Caco-2 (cell line): Measurements from ENCODE around the gene GALNT14. TPM values are rescaled to one million over a fixed set of nuclear protein-coding genes. Genes with fewer than 3 reads are reported as not detected.

ENCODE experiments used
- BruUV-seq: library from RNA; stranded (reverse); fragments of 400-500 nt; replicated peaks from 2 replicates; lab custom pipeline; 2021; lab: Mats Ljungman, UMichigan
- CTCF ChIA-PET: fragments of 300-600 bp; sonication (Branson Sonifier 250); formaldehyde crosslinking; loops from one replicate; lab custom pipeline; 2022; ENCODE audit warnings: antibody characterized with exemption; lab: Charles Lee
- POLR2A ChIA-PET: fragments of 300-600 bp; sonication (Branson Sonifier 250); formaldehyde crosslinking; loops from one replicate; lab custom pipeline; 2022; ENCODE audit warnings: antibody characterized with exemption; lab: Charles Lee
- DNase-seq, 2 experiments: peaks; one replicate each; pipeline versions ENCODE4 v3.0.0 to v3.0.0-alpha.2; 2020 to 2022
- H3K27me3 ChIP-seq: replicated peaks from 2 replicates; pipeline ENCODE4 v1.6.0; 2011; ENCODE audit warnings: low read length; ENCODE audit not compliant: control insufficient read depth, insufficient read depth
- H3K36me3 ChIP-seq: 2 replicates; pipeline ENCODE4 v1.5.1; 2011; ENCODE audit warnings: low read length; ENCODE audit not compliant: control insufficient read depth, insufficient read depth
- H3K4me1 ChIP-seq: fragments of 250-450 bp; sonication (Bioruptor Pico); 2 replicates; pipeline ENCODE4 v1.5.1; 2020; ENCODE audit warnings: mild to moderate bottlenecking
- H3K4me3 ChIP-seq: 2 replicates; pipeline ENCODE4 v1.5.1; 2011; ENCODE audit warnings: low read depth, mild to moderate bottlenecking, control low read depth, low read length
- H3K9me3 ChIP-seq: fragments of 250-450 bp; sonication (Bioruptor Pico); 2 replicates; pipeline ENCODE4 v1.5.1; 2020; ENCODE audit warnings: mild to moderate bottlenecking, moderate library complexity
- H3K27ac Mint-ChIP-seq: one replicate; pipeline ENCODE4 v1.8.0; 2022; ENCODE audit warnings: mixed read lengths; ENCODE audit not compliant: unreplicated experiment
- H3K27me3 Mint-ChIP-seq: one replicate; pipeline ENCODE4 v1.8.0; 2022; ENCODE audit warnings: mixed read lengths; ENCODE audit not compliant: insufficient read depth, unreplicated experiment
- H3K36me3 Mint-ChIP-seq: one replicate; pipeline ENCODE4 v1.8.0; 2022; ENCODE audit warnings: mild to moderate bottlenecking, mixed read lengths; ENCODE audit not compliant: insufficient read depth, unreplicated experiment
- H3K4me1 Mint-ChIP-seq: one replicate; pipeline ENCODE4 v1.8.0; 2022; ENCODE audit warnings: low read depth, mixed read lengths; ENCODE audit not compliant: unreplicated experiment
- H3K4me3 Mint-ChIP-seq: one replicate; pipeline ENCODE4 v1.8.0; 2022; ENCODE audit warnings: mild to moderate bottlenecking, moderate library complexity, mixed read lengths; ENCODE audit not compliant: unreplicated experiment
- H3K9me3 Mint-ChIP-seq: one replicate; pipeline ENCODE4 v1.8.0; 2022; ENCODE audit warnings: mixed read lengths; ENCODE audit not compliant: unreplicated experiment
- CTCF ChIP-seq, 2 experiments: fragments of 200-600 bp in 1 of 2; IDR thresholded peaks; 1 replicate in 1 of 2; 2 replicates in 1 of 2; pipeline versions ENCODE4 v1.5.1 to v1.8.0; 2011 to 2022; ENCODE audit warnings: antibody characterized with exemption in 1 of 2, control low read depth in 1 of 2, inconsistent platforms in 1 of 2, low read depth in 1 of 2, low read length in 1 of 2, mild to moderate bottlenecking in 1 of 2, moderate library complexity in 1 of 2; ENCODE audit not compliant: insufficient read depth in 1 of 2, severe bottlenecking in 1 of 2, unreplicated experiment in 1 of 2
- intact Hi-C: fragments of 100-400 bp; cut with micrococcal nuclease; formaldehyde crosslinking; loops from one replicate; pipeline ENCODE4 v1.10.0; 2022; ENCODE audit not compliant: unreplicated experiment
- total RNA-seq: library from RNA; stranded (reverse); gene quantifications from 2 replicates; pipeline ENCODE4 v1.2.3, GENCODE V29; 2022

The GALNT14 gene
- total RNA-seq, 1 experiment from 2014 or later, result not detected

- no peak overlapping the region for H3K27ac Mint-ChIP-seq
- POLR2A ChIA-PET, result no interaction called here
- CTCF ChIA-PET, result no interaction called here
These were observed 157.1 kb downstream of the GALNT14 start for GRCh38 chr2:30981096-30981495.

DNA sequence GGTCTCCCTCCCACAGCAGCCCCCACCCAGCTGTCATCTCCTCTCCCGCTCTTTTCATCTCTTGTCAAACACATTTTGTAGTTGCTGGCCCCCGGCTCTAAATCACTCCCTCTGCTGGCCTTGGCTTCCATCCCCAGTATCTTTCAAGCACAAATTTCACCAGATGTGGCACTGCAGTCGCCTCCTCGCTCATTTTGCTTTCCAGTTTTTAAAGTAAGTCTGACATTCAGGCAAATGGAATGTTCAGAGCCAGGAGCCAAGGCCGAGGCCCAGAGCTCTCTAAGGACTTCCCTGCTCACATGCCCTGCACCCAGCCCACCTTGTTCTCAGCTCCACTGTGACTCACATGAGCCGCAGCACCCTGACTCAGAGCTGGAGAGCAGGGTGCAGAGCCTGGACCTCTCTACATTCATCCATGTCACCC lies 158.4 kb downstream of the GALNT14 start:
- H3K4me3 ChIP-seq, result no peak overlapping the region
- Mint-ChIP-seq H3K27ac (no peak overlapping the region), H3K27me3 (peaks cover 20% of the 10 kb centered on the region), H3K4me1 (peaks cover 5% of the 10 kb centered on the region), H3K9me3 (no peaks in the 10 kb centered on the region), H3K36me3 (no peaks in the 10 kb centered on the region), H3K4me3 (no peak overlapping the region)
- DNase-seq, result no peak
- ChIA-PET POLR2A (no interaction called here), CTCF (no interaction called here)
- no TSS peak for BruUV-seq
- no peaks in the 10 kb centered on the region; the same call in 1 of the 2 replicates for H3K27me3 ChIP-seq
- no peaks in the 10 kb centered on the region for H3K36me3 ChIP-seq
- peak in 1 of 2 experiments; percentile 38 for TF ChIP-seq CTCF (IDR thresholded peaks at IDR 0.05; ENCODE audit: insufficient read depth in 1 of 2, low read depth in 1 of 2, low read length in 1 of 2, severe bottlenecking in 1 of 2, unreplicated experiment in 1 of 2)
- intact Hi-C loops, result no loop called here
- no peaks in the 10 kb centered on the region for H3K9me3 ChIP-seq
- no peaks in the 10 kb centered on the region for H3K4me1 ChIP-seq

More at GRCh38 chr2:30981096-30981495, 157.1 kb downstream of the GALNT14 start:
- no peaks in the 10 kb centered on the region for H3K4me1 ChIP-seq
- no peak for TF ChIP-seq CTCF (IDR thresholded peaks at IDR 0.05; ENCODE audit: insufficient read depth in 1 of 2, low read depth in 1 of 2, low read length in 1 of 2, severe bottlenecking in 1 of 2, unreplicated experiment in 1 of 2)
- intact Hi-C loops, result no loop called here
- no peak overlapping the region for H3K4me3 ChIP-seq
- Mint-ChIP-seq H3K36me3 (no peaks in the 10 kb centered on the region), H3K4me3 (no peak overlapping the region), H3K27me3 (peaks cover 15% of the 10 kb centered on the region), H3K9me3 (no peaks in the 10 kb centered on the region), H3K4me1 (peaks cover 5% of the 10 kb centered on the region)
- no peaks in the 10 kb centered on the region for H3K36me3 ChIP-seq
- no peaks in the 10 kb centered on the region for H3K9me3 ChIP-seq
- H3K27me3 ChIP-seq, result no peaks in the 10 kb centered on the region; the same call in 1 of the 2 replicates
- no peak for DNase-seq
- BruUV-seq, result no TSS peak

GRCh38 chr2:30978854-30979253 lies 159.4 kb downstream of the GALNT14 start:
- Histone ChIP-seq H3K4me3 (no peak overlapping the region), H3K9me3 (no peaks in the 10 kb centered on the region), H3K4me1 (no peaks in the 10 kb centered on the region), H3K27me3 (no peaks in the 10 kb centered on the region; the same call in 1 of the 2 replicates), H3K36me3 (no peaks in the 10 kb centered on the region)
- no peak for TF ChIP-seq CTCF (IDR thresholded peaks at IDR 0.05; ENCODE audit: insufficient read depth in 1 of 2, low read depth in 1 of 2, low read length in 1 of 2, severe bottlenecking in 1 of 2, unreplicated experiment in 1 of 2)
- intact Hi-C loops, result no loop called here
- ChIA-PET POLR2A (no interaction called here), CTCF (no interaction called here)
- no TSS peak for BruUV-seq
- Mint-ChIP-seq H3K4me3 (no peak overlapping the region), H3K36me3 (no peaks in the 10 kb centered on the region), H3K4me1 (peaks cover 5% of the 10 kb centered on the region), H3K27me3 (peaks cover 25% of the 10 kb centered on the region), H3K9me3 (no peaks in the 10 kb centered on the region), H3K27ac (no peak overlapping the region)
- DNase-seq, result no peak
